Trophoblast cell (in vitro differentiated cells and primary cell): ENCODE results near the gene OR5H15.
"Not testable (repeated sequence)": the region's sequence is repeated elsewhere in the genome, so short reads cannot be mapped to it uniquely, and the experiment has no call there.

ENCODE experiments used
- DNase-seq, 2 donors: peaks; one replicate each; pipeline ENCODE4 v3.0.0-alpha.2; 2016
- H2AFZ ChIP-seq: 2 replicates; pipeline ENCODE4 v1.6.1; 2013; ENCODE audit warnings: low read length, moderate library complexity, mild to moderate bottlenecking; ENCODE audit not compliant: insufficient read depth, poor library complexity
- H2AK5ac ChIP-seq: 2 replicates; pipeline ENCODE4 v1.6.1; 2013; ENCODE audit warnings: mild to moderate bottlenecking, low read length
- H2BK120ac ChIP-seq: 2 replicates; pipeline ENCODE4 v1.6.1; 2013; ENCODE audit warnings: low read length, mild to moderate bottlenecking, moderate library complexity; ENCODE audit not compliant: insufficient read depth, poor library complexity
- H2BK12ac ChIP-seq: 2 replicates; pipeline ENCODE4 v1.6.1; 2013; ENCODE audit warnings: mild to moderate bottlenecking, low read length, moderate library complexity
- H2BK5ac ChIP-seq: 2 replicates; pipeline ENCODE4 v1.6.1; 2013; ENCODE audit warnings: low read length, low read depth, moderate library complexity, mild to moderate bottlenecking; ENCODE audit not compliant: poor library complexity
- H3K14ac ChIP-seq: 2 replicates; pipeline ENCODE4 v1.6.1; 2013; ENCODE audit warnings: mild to moderate bottlenecking, low read length
- H3K18ac ChIP-seq: 2 replicates; pipeline ENCODE4 v1.6.1; 2013; ENCODE audit warnings: mild to moderate bottlenecking, low read length
- H3K23ac ChIP-seq: 2 replicates; pipeline ENCODE4 v1.6.1; 2013; ENCODE audit warnings: low read length
- H3K27ac ChIP-seq: 2 replicates; pipeline ENCODE4 v1.5.1; 2013; ENCODE audit warnings: low read depth, mild to moderate bottlenecking, inconsistent platforms, low read length, moderate library complexity
- H3K27me3 ChIP-seq: 2 replicates; pipeline ENCODE4 v1.6.1; 2013; ENCODE audit warnings: inconsistent platforms, mild to moderate bottlenecking, low read length, moderate library complexity; ENCODE audit not compliant: insufficient read depth
- H3K36me3 ChIP-seq, 2 experiments: 1 replicate in 1 of 2; 2 replicates in 1 of 2; pipeline ENCODE4 v1.6.1; 2013; ENCODE audit warnings: low read length in 2 of 2, mild to moderate bottlenecking in 2 of 2, moderate library complexity in 1 of 2; ENCODE audit not compliant: insufficient read depth in 2 of 2, control insufficient read depth in 1 of 2
- H3K4ac ChIP-seq: 2 replicates; pipeline ENCODE4 v1.6.1; 2013; ENCODE audit warnings: low read depth, mild to moderate bottlenecking, low read length, moderate library complexity
- H3K4me1 ChIP-seq, 2 experiments: 1 replicate in 1 of 2; 2 replicates in 1 of 2; pipeline ENCODE4 v1.6.1; 2013; ENCODE audit warnings: low read length in 2 of 2, mild to moderate bottlenecking in 2 of 2, moderate library complexity in 1 of 2; ENCODE audit not compliant: insufficient read depth in 2 of 2, control insufficient read depth in 1 of 2
- H3K4me2 ChIP-seq: 2 replicates; pipeline ENCODE4 v1.6.1; 2013; ENCODE audit warnings: inconsistent platforms, mild to moderate bottlenecking, low read length, moderate library complexity
- H3K4me3 ChIP-seq: 2 replicates; pipeline ENCODE4 v1.5.1; 2013; ENCODE audit warnings: mild to moderate bottlenecking, low read depth, low read length, inconsistent platforms
- H3K79me1 ChIP-seq: one replicate; pipeline ENCODE4 v1.6.1; 2013; ENCODE audit warnings: low read length
- H3K79me2 ChIP-seq: 2 replicates; pipeline ENCODE4 v1.6.1; 2013; ENCODE audit warnings: low read length, mild to moderate bottlenecking; ENCODE audit not compliant: control insufficient read depth, insufficient read depth, poor library complexity
- H3K9ac ChIP-seq: 2 replicates; pipeline ENCODE4 v1.6.1; 2013; ENCODE audit warnings: mild to moderate bottlenecking, low read length
- H3K9me3 ChIP-seq: 2 replicates; pipeline ENCODE4 v1.6.1; 2013; ENCODE audit warnings: low read depth, mild to moderate bottlenecking, control low read depth, inconsistent platforms, low read length; ENCODE audit not compliant: insufficient read depth
- H4K12ac ChIP-seq: 2 replicates; pipeline ENCODE4 v1.6.1; 2013; ENCODE audit warnings: low read depth, mild to moderate bottlenecking, low read length, moderate library complexity
- H4K8ac ChIP-seq: 2 replicates; pipeline ENCODE4 v1.6.1; 2013; ENCODE audit warnings: low read depth, mild to moderate bottlenecking, low read length, moderate library complexity
- H4K91ac ChIP-seq: one replicate; pipeline ENCODE4 v1.6.1; 2013; ENCODE audit warnings: low read depth, mild to moderate bottlenecking, low read length, moderate library complexity
- WGBS: extraction: QIAGEN DNeasy Blood & Tissue Kit; methylation state at CpG from one replicate; pipeline ENCODE4 v1.1.7; 2013; ENCODE audit warnings: missing lambda C conversion rate; ENCODE audit not compliant: insufficient read length, insufficient coverage; ENCODE audit errors: extremely low coverage; 5-methylcytosine and 5-hydroxymethylcytosine counted together

Gene OR5H15

DNA sequence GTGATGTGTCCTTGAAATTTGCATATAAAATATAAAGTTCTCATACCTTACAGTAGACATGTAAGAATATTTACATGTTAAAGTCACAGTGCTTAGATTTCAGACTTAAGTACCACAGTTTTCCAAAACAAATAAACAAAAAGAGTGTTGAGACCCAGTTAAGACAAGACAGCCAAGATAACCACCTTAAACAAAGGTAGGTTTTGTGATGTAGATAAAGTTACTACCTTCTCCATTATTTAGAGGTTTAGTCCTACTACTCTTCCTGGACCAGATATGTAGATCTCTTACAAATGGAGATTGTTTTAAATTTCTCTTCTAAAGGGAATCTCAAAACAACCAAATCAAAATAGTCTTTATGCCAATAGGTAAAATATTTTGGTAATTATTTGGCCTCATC is 15.7 kb downstream of the OR5H15 start:
- Histone ChIP-seq H3K4me1 (no peaks in the 10 kb centered on the region), H2AK5ac (no peak overlapping the region), H3K79me2 (no peaks in the 10 kb centered on the region), H3K18ac (no peak overlapping the region), H3K27ac (no peak overlapping the region), H2AFZ (no peak overlapping the region), H3K79me1 (no peaks in the 10 kb centered on the region), H3K4ac (no peak overlapping the region), H3K4me3 (no peak overlapping the region), H3K4me2 (no peak overlapping the region), H2BK5ac (no peak overlapping the region), H4K12ac (no peak overlapping the region), H4K91ac (no peak overlapping the region), H3K23ac (no peak overlapping the region), H2BK12ac (no peak overlapping the region), H2BK120ac (no peak overlapping the region), H3K27me3 (no peaks in the 10 kb centered on the region), H3K9ac (no peak overlapping the region), H3K9me3 (no peaks in the 10 kb centered on the region), H4K8ac (no peak overlapping the region), H3K14ac (no peak overlapping the region), H3K36me3 (no peaks in the 10 kb centered on the region)
- no peak for DNase-seq

GRCh38 chr3:98185180-98185579 is 18.7 kb downstream of the OR5H15 start:
- Histone ChIP-seq H3K79me1 (no peaks in the 10 kb centered on the region), H3K23ac (no peak overlapping the region), H4K91ac (no peak overlapping the region), H3K4me2 (no peak overlapping the region), H3K36me3 (no peaks in the 10 kb centered on the region), H3K4ac (no peak overlapping the region), H3K18ac (no peak overlapping the region), H2BK120ac (no peak overlapping the region), H3K27ac (no peak overlapping the region), H2AK5ac (no peak overlapping the region), H3K9me3 (no peaks in the 10 kb centered on the region), H3K4me3 (no peak overlapping the region), H3K4me1 (no peaks in the 10 kb centered on the region), H3K14ac (no peak overlapping the region), H2AFZ (no peak overlapping the region), H3K9ac (no peak overlapping the region), H4K12ac (no peak overlapping the region), H3K27me3 (no peaks in the 10 kb centered on the region), H2BK12ac (no peak overlapping the region), H4K8ac (no peak overlapping the region), H2BK5ac (no peak overlapping the region), H3K79me2 (no peaks in the 10 kb centered on the region)
- peak in 1 of 2 donors; percentile 50 for DNase-seq

DNA sequence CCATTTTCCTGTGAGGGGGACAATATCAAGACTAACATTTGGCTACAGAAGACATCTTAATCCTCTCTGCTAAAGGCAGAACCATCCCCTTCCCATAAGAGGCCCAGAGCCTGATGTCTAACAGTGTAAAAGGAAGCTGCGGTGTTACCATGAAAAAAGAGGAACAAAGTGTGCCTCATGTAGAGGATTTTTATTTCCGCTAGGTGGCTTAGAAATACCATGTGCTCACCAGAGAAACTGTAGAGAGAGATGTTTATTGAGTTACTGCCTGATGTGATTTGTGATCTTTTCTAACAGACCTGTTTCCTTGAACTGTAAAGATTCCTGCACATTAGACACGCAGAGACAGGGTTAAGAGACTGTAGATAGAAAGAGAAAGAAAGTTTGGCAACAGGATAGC is 22.0 kb downstream of the OR5H15 start:
- H2AFZ ChIP-seq = no peak overlapping the region
- H3K79me2 ChIP-seq = no peaks in the 10 kb centered on the region
- no peak overlapping the region for H2BK5ac ChIP-seq
- H3K9ac ChIP-seq = no peak overlapping the region
- no peaks in the 10 kb centered on the region for H3K27me3 ChIP-seq
- H3K18ac ChIP-seq = no peak overlapping the region
- H2BK120ac ChIP-seq = no peak overlapping the region
- no peak overlapping the region for H3K14ac ChIP-seq
- no peak overlapping the region for H4K91ac ChIP-seq
- no peak overlapping the region for H4K8ac ChIP-seq
- peak in 1 of 2 donors; percentile 70 for DNase-seq
- no peak overlapping the region for H3K27ac ChIP-seq
- no peak overlapping the region for H4K12ac ChIP-seq
- H2BK12ac ChIP-seq = no peak overlapping the region
- no peak overlapping the region for H2AK5ac ChIP-seq
- no peaks in the 10 kb centered on the region for H3K9me3 ChIP-seq
- WGBS = no CpG with 5 or more reads among the region's 3 CpGs
- H3K4ac ChIP-seq = no peak overlapping the region
- H3K23ac ChIP-seq = no peak overlapping the region
- H3K79me1 ChIP-seq = no peaks in the 10 kb centered on the region
- peaks cover 0 to 2% of the 10 kb centered on the region in 2 experiments for H3K4me1 ChIP-seq
- H3K36me3 ChIP-seq = no peaks in the 10 kb centered on the region
- no peak overlapping the region for H3K4me2 ChIP-seq
- H3K4me3 ChIP-seq = no peak overlapping the region

DNA sequence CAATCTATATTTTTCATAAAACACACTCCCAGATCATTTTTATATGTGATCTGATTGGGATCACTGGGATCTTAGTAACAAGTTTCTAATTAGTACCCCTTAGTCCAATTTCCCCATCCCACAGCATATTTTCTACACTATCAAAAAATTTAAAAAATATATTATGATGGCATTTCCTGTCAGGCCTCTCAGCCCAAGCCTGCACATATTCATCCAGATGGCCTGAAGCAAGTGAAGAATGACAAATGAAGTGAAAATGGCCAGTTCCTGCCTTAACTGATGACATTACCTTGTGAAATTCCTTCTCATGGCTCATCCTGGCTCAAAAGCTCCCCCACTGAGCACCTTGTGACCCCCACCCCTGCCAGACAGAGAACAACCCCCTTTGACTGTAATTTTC is 24.4 kb downstream of the OR5H15 start:
- not testable (repeated sequence) for H3K27ac ChIP-seq, H3K4me1 ChIP-seq, H3K4ac ChIP-seq, H3K23ac ChIP-seq, H2BK120ac ChIP-seq, H4K12ac ChIP-seq, H3K18ac ChIP-seq, H3K14ac ChIP-seq, H2BK12ac ChIP-seq, H3K4me2 ChIP-seq, H3K27me3 ChIP-seq, H2AK5ac ChIP-seq, H3K4me3 ChIP-seq, H3K36me3 ChIP-seq, H3K79me1 ChIP-seq, H3K9ac ChIP-seq, H3K9me3 ChIP-seq, H2BK5ac ChIP-seq, H2AFZ ChIP-seq, H4K8ac ChIP-seq, H3K79me2 ChIP-seq, H4K91ac ChIP-seq
- DNase-seq = peak; percentile 57 to 82

DNA sequence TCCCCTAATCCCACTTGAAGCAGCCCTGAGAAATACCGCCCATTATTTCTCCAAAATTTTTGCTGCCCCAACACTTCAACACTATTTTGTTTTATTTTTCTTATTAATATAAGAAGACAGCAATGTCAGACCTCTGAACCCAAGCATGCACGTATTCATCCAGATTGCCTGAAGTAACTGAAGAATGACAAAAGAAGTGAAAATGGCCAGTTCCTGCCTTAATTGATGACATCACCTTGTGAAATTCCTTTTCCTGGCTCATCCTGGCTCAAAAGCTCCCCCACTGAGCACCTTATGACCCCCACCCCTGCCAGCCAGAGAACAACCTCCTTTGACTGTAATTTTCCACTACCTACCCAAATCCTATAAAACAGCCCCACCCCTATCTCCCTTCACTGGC is 29.8 kb downstream of the OR5H15 start:
- H3K4me3 ChIP-seq, H3K18ac ChIP-seq, H3K14ac ChIP-seq, H3K4me2 ChIP-seq, H3K4me1 ChIP-seq, H2BK5ac ChIP-seq, H2AK5ac ChIP-seq, H3K9ac ChIP-seq, H3K9me3 ChIP-seq, H3K23ac ChIP-seq, DNase-seq, H4K91ac ChIP-seq, H4K8ac ChIP-seq, H3K36me3 ChIP-seq, H2BK120ac ChIP-seq, H3K79me2 ChIP-seq, H4K12ac ChIP-seq, H3K27ac ChIP-seq, H2AFZ ChIP-seq, H3K4ac ChIP-seq, H2BK12ac ChIP-seq, H3K27me3 ChIP-seq, H3K79me1 ChIP-seq: not testable (repeated sequence)
- no CpG with 5 or more reads among the region's 2 CpGs for WGBS
